Measurements from ENCODE around the gene PDE10A.

The PDE10A gene

GRCh38 chr6:165487950-165488349 is 175.1 kb downstream of the PDE10A start:
- no peaks in the 10 kb centered on the region for H3K27me3 Mint-ChIP-seq (ENCODE audit: low read depth)
- H3K4me1 Mint-ChIP-seq = peaks cover 14% of the 10 kb centered on the region
- peaks cover 19% of the 10 kb centered on the region for H3K9me3 Mint-ChIP-seq
- TF ChIP-seq, protein P1, sequence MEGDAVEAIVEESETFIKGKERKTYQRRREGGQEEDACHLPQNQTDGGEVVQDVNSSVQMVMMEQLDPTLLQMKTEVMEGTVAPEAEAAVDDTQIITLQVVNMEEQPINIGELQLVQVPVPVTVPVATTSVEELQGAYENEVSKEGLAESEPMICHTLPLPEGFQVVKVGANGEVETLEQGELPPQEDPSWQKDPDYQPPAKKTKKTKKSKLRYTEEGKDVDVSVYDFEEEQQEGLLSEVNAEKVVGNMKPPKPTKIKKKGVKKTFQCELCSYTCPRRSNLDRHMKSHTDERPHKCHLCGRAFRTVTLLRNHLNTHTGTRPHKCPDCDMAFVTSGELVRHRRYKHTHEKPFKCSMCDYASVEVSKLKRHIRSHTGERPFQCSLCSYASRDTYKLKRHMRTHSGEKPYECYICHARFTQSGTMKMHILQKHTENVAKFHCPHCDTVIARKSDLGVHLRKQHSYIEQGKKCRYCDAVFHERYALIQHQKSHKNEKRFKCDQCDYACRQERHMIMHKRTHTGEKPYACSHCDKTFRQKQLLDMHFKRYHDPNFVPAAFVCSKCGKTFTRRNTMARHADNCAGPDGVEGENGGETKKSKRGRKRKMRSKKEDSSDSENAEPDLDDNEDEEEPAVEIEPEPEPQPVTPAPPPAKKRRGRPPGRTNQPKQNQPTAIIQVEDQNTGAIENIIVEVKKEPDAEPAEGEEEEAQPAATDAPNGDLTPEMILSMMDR (IDR thresholded peaks at IDR 0.05; ENCODE audit: unreplicated experiment in 3 of 3) = no peak
- H3K4me3 Mint-ChIP-seq = no peak overlapping the region
- peaks cover 20% of the 10 kb centered on the region for H3K36me3 Mint-ChIP-seq (ENCODE audit: low read depth)
- no peak overlapping the region for H3K27ac Mint-ChIP-seq

- no peaks in the 10 kb centered on the region for H3K27me3 Mint-ChIP-seq (ENCODE audit: low read depth)
- peaks cover 14% of the 10 kb centered on the region for H3K4me1 Mint-ChIP-seq
- peaks cover 19% of the 10 kb centered on the region for H3K9me3 Mint-ChIP-seq
- H3K36me3 Mint-ChIP-seq (ENCODE audit: low read depth) = peaks cover 16% of the 10 kb centered on the region
- H3K27ac Mint-ChIP-seq = no peak overlapping the region
- no peak overlapping the region for H3K4me3 Mint-ChIP-seq
- TF ChIP-seq, protein P1 (IDR thresholded peaks at IDR 0.05; ENCODE audit: unreplicated experiment in 3 of 3) = no peak
These were observed 175.7 kb downstream of the PDE10A start for GRCh38 chr6:165487347-165487746.

DNA sequence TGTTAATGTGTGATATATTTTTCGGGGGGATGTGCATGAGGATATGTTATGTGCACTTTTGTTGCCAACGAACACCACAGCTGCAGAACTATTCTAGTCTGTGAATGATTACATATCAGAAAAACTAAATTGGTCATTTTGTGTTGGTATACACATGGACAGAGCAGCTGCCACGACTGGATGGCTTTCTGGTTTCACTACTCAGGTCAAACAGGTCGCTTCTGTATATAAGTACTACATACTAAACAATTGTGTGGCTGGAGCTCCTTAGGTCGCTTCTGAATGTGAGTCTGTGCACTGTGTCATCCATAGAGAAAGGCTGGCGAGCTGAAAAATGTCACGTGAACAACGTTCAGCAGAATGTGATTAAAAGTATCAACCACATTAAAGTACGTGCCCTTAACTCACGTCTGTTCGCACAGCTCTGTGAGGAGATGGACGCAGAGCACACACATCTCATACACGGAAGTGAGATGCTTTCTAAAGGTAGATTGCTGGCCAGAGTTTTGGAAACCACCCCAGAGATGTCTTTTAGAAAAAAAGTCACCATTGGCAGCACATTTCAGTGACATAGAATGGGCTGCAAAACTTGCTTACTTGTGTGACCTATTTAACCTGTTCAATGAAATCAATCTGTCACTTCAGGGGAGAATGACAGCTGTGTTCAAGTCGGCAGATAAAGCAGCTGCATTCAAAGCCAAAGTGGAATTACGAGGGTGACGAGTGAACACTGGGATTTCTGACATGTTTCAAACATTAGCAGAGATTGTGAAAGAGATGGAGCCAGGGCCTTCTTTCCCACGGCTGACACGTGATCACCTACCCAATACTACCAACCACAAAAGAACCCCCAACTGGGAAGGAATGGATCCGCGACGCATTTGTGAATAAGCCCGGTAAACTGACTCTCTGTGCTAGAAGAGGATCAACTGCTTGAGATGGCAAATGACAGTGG is 176.6 kb downstream of the PDE10A start:
- Mint-ChIP-seq H3K27me3 (ENCODE audit: low read depth) (no peaks in the 10 kb centered on the region), H3K36me3 (ENCODE audit: low read depth) (peaks cover 8% of the 10 kb centered on the region), H3K27ac (peak overlapping the region in 2 of 3 experiments; percentile 5 to 26), H3K4me1 (peaks cover 14% of the 10 kb centered on the region), H3K9me3 (peaks cover 12% of the 10 kb centered on the region), H3K4me3 (no peak overlapping the region)
- TF ChIP-seq, protein P1 (IDR thresholded peaks at IDR 0.05; ENCODE audit: unreplicated experiment in 3 of 3) = no peak

- H3K4me1 Mint-ChIP-seq = peaks cover 14% of the 10 kb centered on the region
- TF ChIP-seq, protein P1 (IDR thresholded peaks at IDR 0.05; ENCODE audit: unreplicated experiment in 3 of 3) = no peak
- H3K9me3 Mint-ChIP-seq = peaks cover under 1% of the 10 kb centered on the region
- no peak overlapping the region for H3K27ac Mint-ChIP-seq
- no peaks in the 10 kb centered on the region for H3K27me3 Mint-ChIP-seq (ENCODE audit: low read depth)
- H3K4me3 Mint-ChIP-seq = no peak overlapping the region
- no peaks in the 10 kb centered on the region for H3K36me3 Mint-ChIP-seq (ENCODE audit: low read depth)
These were observed 178.7 kb downstream of the PDE10A start for GRCh38 chr6:165484178-165484889.

DNA sequence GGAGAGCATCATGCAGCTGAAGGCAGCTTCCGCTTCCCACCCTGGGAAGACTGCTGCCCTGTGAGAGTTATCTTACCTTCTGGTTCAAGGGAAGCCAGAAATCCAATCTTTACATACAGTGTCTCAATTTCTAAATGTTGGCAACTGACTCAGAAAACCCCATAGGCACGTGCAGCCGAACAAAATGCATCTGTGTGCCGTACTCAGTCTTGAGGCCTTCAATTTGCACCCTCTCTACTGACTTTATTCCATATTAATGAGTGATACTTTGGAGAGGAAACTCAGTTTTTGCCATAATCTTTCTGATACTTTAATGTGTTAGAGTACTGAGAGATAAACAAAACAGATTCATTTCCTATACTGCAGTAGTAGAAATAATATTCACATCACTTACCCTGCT is 181.1 kb downstream of the PDE10A start:
- H3K4me1 Mint-ChIP-seq = peaks cover 8% of the 10 kb centered on the region
- H3K27ac Mint-ChIP-seq = no peak overlapping the region
- H3K4me3 Mint-ChIP-seq = no peak overlapping the region
- no peaks in the 10 kb centered on the region for H3K27me3 Mint-ChIP-seq (ENCODE audit: low read depth)
- no peaks in the 10 kb centered on the region for H3K9me3 Mint-ChIP-seq
- TF ChIP-seq, protein P1 (IDR thresholded peaks at IDR 0.05; ENCODE audit: unreplicated experiment in 3 of 3) = no peak
- no peaks in the 10 kb centered on the region for H3K36me3 Mint-ChIP-seq (ENCODE audit: low read depth)
